Thyroid gland (tissue), 4 donors: ENCODE data around the gene HHIPL1. TPM values are rescaled to one million over a fixed set of nuclear protein-coding genes. Genes with fewer than 3 reads are reported as not detected.
"Not testable (repeated sequence)": the region's sequence is repeated elsewhere in the genome, so short reads cannot be mapped to it uniquely, and the experiment has no call there.

ENCODE experiments used
- DNase-seq, 2 donors: peaks; one replicate each; pipeline ENCODE4 v3.0.0-alpha.2; 2019
- H3K27ac ChIP-seq, 3 donors: fragments of 200-600 bp; sonication (generic); 1 replicate in 2 of 3; 2 replicates in 1 of 3; pipeline ENCODE4 v1.5.1; 2016 to 2019; ENCODE audit warnings: mild to moderate bottlenecking in 1 of 3, moderate library complexity in 1 of 3
- H3K27me3 ChIP-seq: fragments of 200-600 bp; sonication (generic); one replicate; pipeline ENCODE4 v1.5.1; 2019
- H3K36me3 ChIP-seq, 2 donors: fragments of 200-600 bp; sonication (generic); one replicate each; pipeline ENCODE4 v1.5.1; 2016 to 2019
- H3K4me1 ChIP-seq, 2 donors: fragments of 200-600 bp; sonication (generic); one replicate each; pipeline ENCODE4 v1.5.1; 2017 to 2019
- H3K4me3 ChIP-seq, 3 donors: fragments of 200-600 bp; sonication (generic); replicated peaks in 1 of 3; 1 replicate in 2 of 3; 2 replicates in 1 of 3; pipeline ENCODE4 v1.5.1; 2016; ENCODE audit warnings: mild to moderate bottlenecking in 1 of 3
- H3K9me3 ChIP-seq: fragments of 200-600 bp; sonication (generic); one replicate; pipeline ENCODE4 v1.5.1; 2017
- POLR2A ChIP-seq, 2 donors: fragments of 450-650 bp; IDR thresholded peaks; one replicate each; pipeline ENCODE4 v1.6.1; 2017; ENCODE audit warnings: antibody characterized with exemption in 2 of 2, mild to moderate bottlenecking in 2 of 2, moderate library complexity in 1 of 2
- WGBS, 2 donors: methylation state at CpG; one replicate each; pipeline ENCODE4 v1.1.5; 2017; 5-methylcytosine and 5-hydroxymethylcytosine counted together
- intact Hi-C: fragments of 100-400 bp; cut with DNase I; formaldehyde crosslinking; loops from one replicate; pipeline ENCODE4 v1.15.1; 2023
- total RNA-seq, 4 donors: library from RNA; depleted of rRNA; stranded (reverse); fragments of >200 nt; gene quantifications; one replicate each; pipeline ENCODE4 v1.2.3, GENCODE V29; 2016
- TF ChIP-seq, protein P1 (sequence below), 6 experiments: fragments of 200-600 bp in 3 of 6; fragments of 450-650 bp in 3 of 6; sonication (generic) in 3 of 6; IDR thresholded peaks; one replicate each; pipeline ENCODE4 v1.5.1; 2016 to 2019; ENCODE audit warnings: antibody characterized with exemption in 6 of 6, mild to moderate bottlenecking in 2 of 6, inconsistent platforms in 1 of 6, moderate library complexity in 1 of 6

HHIPL1 gene
- total RNA-seq, 4 donors from 2014 or later: 0.98 to 2.7 (median 1.1) TPM

DNA sequence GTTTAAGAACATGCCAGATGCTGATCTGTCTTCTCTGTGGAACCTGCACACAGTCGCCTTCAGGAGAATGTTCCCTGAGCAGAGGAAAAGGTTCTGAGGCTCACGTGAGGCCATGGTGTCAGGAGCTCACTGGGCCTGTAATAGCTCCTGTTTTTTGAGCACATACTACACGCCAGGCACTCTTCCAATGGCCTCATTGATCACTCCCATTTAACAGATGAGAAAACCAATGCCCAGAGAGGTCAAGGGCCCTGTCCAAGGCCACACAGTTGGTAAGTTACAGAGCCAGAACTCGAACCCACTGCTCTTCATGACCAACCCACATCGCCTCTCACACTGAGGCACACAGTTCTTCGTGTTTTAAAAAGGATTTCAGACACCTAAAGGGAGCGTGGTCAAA, 7.3 kb upstream of the HHIPL1 start:
- Histone ChIP-seq H3K4me3 (no peak overlapping the region), H3K9me3 (no peaks in the 10 kb centered on the region), H3K27ac (no peak overlapping the region), H3K36me3 (no peaks in the 10 kb centered on the region), H3K27me3 (no peaks in the 10 kb centered on the region), H3K4me1 (no peaks in the 10 kb centered on the region)
- no peak for DNase-seq
- TF ChIP-seq, protein P1, sequence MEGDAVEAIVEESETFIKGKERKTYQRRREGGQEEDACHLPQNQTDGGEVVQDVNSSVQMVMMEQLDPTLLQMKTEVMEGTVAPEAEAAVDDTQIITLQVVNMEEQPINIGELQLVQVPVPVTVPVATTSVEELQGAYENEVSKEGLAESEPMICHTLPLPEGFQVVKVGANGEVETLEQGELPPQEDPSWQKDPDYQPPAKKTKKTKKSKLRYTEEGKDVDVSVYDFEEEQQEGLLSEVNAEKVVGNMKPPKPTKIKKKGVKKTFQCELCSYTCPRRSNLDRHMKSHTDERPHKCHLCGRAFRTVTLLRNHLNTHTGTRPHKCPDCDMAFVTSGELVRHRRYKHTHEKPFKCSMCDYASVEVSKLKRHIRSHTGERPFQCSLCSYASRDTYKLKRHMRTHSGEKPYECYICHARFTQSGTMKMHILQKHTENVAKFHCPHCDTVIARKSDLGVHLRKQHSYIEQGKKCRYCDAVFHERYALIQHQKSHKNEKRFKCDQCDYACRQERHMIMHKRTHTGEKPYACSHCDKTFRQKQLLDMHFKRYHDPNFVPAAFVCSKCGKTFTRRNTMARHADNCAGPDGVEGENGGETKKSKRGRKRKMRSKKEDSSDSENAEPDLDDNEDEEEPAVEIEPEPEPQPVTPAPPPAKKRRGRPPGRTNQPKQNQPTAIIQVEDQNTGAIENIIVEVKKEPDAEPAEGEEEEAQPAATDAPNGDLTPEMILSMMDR (IDR thresholded peaks at IDR 0.05): no peak
- no peak for TF ChIP-seq POLR2A (IDR thresholded peaks at IDR 0.05)
- WGBS, 2 donors: 85 to 87% methylated on average over 7 of the region's 7 CpGs
- intact Hi-C loops: no loop called here

DNA sequence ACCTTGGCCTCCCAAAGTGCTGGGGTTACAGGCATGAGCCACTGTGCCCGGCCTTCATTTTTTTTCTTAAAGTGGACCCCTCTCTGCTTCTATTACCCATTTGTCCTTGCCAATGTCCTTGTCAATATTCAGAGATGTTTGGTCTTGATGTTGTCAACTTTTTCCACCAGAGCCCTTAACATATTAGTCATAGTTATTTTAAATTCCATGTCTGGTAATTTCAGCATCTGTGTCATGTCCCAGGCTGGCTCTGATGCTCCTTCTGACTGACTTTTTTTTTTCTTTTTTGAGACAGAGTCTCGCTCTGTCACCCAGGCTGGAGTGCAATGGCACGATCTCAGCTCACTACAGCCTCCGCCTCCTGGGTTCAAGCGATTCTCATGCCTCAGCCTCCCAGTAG, 2.2 kb upstream of the HHIPL1 start:
- H3K9me3 ChIP-seq, H3K36me3 ChIP-seq, DNase-seq, H3K27me3 ChIP-seq, H3K4me3 ChIP-seq, H3K4me1 ChIP-seq, intact Hi-C loops, H3K27ac ChIP-seq: not testable (repeated sequence)
- 94 to 95% methylated on average over 5 of the region's 5 CpGs for WGBS, 2 donors

DNA sequence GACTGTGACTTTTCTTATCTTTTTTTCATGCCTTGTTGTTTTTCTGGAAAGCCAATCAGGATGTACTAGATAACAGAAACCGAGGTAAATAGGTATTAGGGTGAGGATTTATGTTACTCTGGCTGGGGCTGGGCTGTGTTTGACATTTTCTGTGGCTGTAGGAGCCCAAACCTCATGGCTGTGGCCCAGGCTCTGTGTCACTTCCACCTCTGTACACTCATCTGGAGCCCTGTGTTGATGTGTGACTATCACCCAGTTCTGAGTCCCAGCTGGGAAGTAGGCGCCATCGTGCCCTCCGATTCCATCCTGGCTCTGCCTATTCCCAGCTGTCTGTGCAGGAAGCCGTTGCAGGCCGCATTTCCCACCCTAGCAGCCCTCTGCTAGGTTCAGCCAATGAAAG, 1.6 kb upstream of the HHIPL1 start:
- H3K36me3 ChIP-seq: no peaks in the 10 kb centered on the region
- 65 to 74% methylated on average over 6 of the region's 6 CpGs for WGBS, 2 donors
- intact Hi-C loops: no loop called here
- no peak for DNase-seq
- no peaks in the 10 kb centered on the region for H3K27me3 ChIP-seq
- no peak overlapping the region for H3K4me3 ChIP-seq
- H3K27ac ChIP-seq: no peak overlapping the region
- H3K4me1 ChIP-seq: peaks cover 0 to 8% of the 10 kb centered on the region in 2 donors
- TF ChIP-seq, protein P1 (IDR thresholded peaks at IDR 0.05): no peak
- no peak for TF ChIP-seq POLR2A (IDR thresholded peaks at IDR 0.05)
- no peaks in the 10 kb centered on the region for H3K9me3 ChIP-seq

DNA sequence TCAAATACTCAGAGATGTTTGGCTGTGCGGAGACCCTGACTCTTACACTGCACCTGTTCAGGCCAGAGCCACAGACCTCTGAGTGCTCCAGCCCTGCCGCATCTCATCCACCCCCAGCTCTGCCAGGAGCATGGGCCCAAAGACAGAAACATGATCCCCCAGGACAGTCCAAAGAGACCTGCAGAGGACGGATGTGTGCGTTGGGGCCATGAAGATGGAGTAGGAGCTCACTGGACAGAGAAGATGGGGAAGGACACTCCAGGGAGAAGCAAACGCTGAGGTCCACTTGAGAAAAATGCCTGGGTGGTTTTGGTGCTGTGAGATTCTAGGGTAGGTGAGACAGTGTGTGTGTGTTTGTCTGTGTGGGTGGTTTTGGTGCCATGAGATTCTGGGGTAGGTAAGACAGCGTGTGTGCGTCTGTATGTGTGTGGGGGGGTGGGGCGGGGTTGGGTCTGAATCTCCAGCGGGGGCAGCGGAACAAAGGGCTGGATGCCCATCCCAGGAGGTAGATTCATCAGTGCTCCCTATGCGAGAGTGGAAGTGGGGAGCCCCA, 818 bp upstream of the HHIPL1 start:
- Histone ChIP-seq H3K4me3 (no peak overlapping the region), H3K27ac (no peak overlapping the region), H3K36me3 (no peaks in the 10 kb centered on the region), H3K27me3 (no peaks in the 10 kb centered on the region), H3K9me3 (no peaks in the 10 kb centered on the region), H3K4me1 (peaks cover 0 to 8% of the 10 kb centered on the region in 2 donors)
- TF ChIP-seq, protein P1 (IDR thresholded peaks at IDR 0.05): no peak
- no peak for TF ChIP-seq POLR2A (IDR thresholded peaks at IDR 0.05)
- DNase-seq: no peak
- WGBS, 2 donors: 89 to 93% methylated on average over 11 of the region's 11 CpGs
- intact Hi-C loops: no loop called here

DNA sequence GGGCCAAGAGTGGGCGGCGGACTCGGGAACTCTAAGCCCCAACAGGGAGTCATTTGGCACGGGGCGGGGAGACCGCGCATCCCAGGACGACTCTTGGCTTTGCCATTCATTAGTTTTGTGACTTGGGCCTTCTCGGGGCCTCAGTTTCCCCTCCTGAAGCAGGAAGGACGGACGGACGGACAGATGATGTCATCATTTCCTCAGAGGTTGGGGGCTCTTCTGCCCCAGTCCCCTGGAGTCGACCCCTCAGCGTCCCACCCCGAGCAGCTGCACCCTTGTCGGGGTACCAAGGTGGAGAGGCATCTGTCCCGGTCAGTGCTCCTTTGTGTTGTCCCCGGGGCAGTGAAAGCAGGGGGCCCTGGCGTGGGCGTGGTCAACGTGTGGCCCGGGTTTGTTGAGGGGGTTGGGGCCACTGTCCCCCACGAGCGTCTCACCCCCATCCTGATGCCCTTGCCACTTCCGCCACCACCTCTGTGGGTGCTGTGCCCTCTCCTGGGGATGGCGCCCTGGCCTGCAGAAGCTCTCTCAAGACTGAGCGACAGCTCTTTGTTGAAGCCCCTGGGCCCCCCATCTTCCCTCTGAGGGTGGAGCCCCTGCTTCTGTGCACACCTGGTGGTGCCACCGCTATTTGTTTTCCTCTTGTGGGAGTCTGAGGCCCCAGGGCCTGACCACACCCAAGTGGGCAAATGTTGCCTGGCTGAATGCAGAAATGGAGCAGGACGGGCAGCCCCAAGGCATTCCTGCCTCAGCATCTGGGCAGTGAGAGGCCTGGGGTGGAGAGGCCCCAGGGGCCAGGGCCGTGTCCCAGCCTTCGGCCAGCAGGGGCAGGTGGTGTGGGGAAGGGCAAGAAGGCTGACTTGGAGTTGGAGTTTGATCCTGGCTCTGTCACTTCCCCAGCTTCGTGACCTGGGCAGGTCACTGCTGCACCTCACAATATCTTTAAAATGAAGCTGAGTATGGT, 896 bp downstream of the HHIPL1 start:
- 60 to 72% methylated on average over 6 to 22 of the region's 32 CpGs for WGBS, 2 donors
- TF ChIP-seq POLR2A (IDR thresholded peaks at IDR 0.05): no peak
- TF ChIP-seq, protein P1 (IDR thresholded peaks at IDR 0.05): no peak
- Histone ChIP-seq H3K4me1 (peaks cover 0 to 8% of the 10 kb centered on the region in 2 donors), H3K4me3 (peak overlapping the region in 1 of 3 donors; percentile 46), H3K36me3 (no peaks in the 10 kb centered on the region), H3K27me3 (no peaks in the 10 kb centered on the region), H3K27ac (no peak overlapping the region), H3K9me3 (no peaks in the 10 kb centered on the region)
- no peak for DNase-seq
- intact Hi-C loops: no loop called here
